ENCODE results near the gene AACS. TPM values are rescaled to one million over a fixed set of nuclear protein-coding genes. Genes with fewer than 3 reads are reported as not detected.
A peak's percentile ranks its signal among the peaks of the same experiment; 100 is the strongest.
"Not testable (repeated sequence)": the region's sequence is repeated elsewhere in the genome, so short reads cannot be mapped to it uniquely, and the experiment has no call there.

AACS gene
- total RNA-seq, 1 experiment from 2014 or later, result 16.0 TPM

DNA sequence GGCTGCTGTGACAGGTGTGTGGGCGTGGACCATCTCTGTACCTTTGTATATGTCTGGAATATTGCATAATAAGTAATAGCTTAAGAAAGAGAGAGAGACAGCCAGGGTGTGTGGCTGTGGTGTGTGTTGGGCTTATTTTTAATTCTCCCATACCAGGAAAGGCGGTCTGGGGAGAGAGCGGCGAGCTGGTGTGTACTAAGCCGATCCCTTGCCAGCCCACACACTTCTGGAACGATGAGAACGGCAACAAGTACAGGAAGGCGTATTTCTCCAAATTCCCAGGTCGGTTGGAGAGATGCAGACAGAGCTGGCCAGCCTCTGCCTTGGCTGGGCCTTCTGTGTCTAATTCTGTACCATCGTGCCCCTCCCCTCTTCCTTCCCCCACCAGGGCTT lies 63.9 kb downstream of the AACS start:
- DNase-seq (ENCODE audit: low read depth in 1 of 2, low spot score in 2 of 2), result no peak
- Histone ChIP-seq H3K27ac (no peak overlapping the region), H3K36me3 (no peaks in the 10 kb centered on the region), H3K27me3 (replicated peaks) (no peaks in the 10 kb centered on the region), H3K4me3 (no peak overlapping the region), H3K4me1 (replicated peaks) (no peaks in the 10 kb centered on the region), H3K9me3 (replicated peaks) (no peaks in the 10 kb centered on the region)

DNA sequence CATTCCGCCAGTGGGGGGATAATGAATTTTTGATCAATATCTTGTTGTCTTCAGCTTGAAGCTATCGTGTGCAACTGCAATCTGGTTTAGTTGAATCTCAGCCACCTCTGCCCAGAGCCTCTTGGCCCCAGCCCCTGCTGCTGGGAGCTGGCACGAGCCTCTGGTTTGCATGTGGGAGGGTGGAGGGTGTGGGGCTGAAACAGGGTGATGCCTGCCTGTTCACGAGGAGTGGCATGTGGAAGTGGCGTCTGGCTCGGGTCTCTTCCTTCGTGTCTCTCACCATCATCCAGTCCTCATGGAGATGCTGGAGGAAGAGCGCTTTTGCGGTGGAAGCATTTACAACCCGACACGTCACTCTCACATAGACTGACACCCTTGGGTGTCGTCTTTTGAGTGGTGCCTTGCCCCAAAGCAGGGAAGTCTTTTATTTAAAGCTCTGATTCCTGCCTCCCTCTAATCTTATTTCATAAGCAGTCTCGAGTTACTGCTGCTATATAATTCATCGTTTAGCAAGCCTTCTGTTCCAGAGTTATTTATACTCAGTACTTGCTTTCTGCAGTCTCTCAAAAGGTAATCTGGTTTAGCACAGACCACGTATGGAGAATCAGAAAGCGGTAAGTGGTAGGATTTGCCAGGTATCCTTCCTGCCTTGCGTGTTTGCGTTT lies 64.5 kb downstream of the AACS start:
- Histone ChIP-seq H3K9me3 (replicated peaks) (no peaks in the 10 kb centered on the region), H3K4me3 (no peak overlapping the region), H3K27me3 (replicated peaks) (no peaks in the 10 kb centered on the region), H3K27ac (no peak overlapping the region), H3K4me1 (replicated peaks) (no peaks in the 10 kb centered on the region), H3K36me3 (no peaks in the 10 kb centered on the region)
- no peak for DNase-seq (ENCODE audit: low read depth in 1 of 2, low spot score in 2 of 2)

DNA sequence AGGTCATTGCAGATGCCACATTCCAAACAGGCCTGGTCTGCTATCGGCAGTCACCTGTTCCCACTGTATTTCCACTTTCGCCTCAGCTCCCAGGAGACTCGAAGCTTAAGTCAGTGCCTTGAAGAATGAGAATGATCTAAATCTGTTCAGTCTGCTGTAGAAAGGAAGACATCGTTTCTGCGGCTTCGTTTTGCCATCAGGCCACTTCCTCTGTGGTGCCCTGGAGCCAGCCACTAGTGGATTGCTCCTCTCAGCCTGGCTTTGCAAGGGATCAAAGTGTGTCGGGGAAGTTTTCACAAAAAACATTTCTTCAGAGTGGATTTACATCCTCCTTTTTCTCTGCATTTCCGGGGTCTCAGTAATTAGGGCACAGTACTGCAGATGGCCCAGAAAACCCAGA lies 66.7 kb downstream of the AACS start:
- Histone ChIP-seq H3K27ac (no peak overlapping the region), H3K36me3 (no peaks in the 10 kb centered on the region), H3K9me3 (replicated peaks) (no peaks in the 10 kb centered on the region), H3K4me3 (no peak overlapping the region), H3K4me1 (replicated peaks) (no peaks in the 10 kb centered on the region), H3K27me3 (replicated peaks) (no peaks in the 10 kb centered on the region)
- DNase-seq (ENCODE audit: low read depth in 1 of 2, low spot score in 2 of 2), result no peak

DNA sequence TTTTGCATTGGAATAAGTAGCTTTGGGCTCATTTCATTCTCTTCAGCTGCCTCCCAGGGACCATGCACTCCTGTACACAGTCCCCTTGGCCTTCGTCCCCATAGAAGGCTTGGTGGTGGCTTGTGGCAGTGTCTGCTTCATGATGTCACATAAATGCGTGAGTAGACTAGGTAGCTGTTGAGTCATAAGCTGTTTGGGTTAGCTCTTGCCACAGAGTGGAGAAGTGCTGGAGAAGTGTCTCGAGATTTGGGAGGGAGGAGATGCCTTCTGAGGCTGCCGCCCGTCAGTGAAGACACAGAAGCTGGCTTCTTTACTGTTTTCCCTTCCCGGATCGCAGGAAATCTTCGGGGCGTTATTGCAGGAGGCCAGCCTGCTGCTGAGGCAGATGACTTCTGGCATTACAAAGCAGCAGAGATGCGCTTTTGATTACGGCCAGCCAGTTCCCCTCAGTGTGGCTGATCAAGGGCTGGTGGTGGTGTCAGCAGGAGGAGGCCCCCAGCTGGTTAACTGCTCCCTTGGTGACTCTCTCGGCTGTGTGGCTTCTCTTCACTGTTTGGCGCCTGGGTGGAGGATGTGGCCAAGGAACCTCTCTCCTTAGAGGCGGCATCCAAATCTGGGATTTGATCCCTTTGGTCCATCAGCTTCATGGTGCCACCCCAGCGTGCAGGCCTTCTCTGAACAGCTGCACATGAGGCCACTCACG lies 67.6 kb downstream of the AACS start:
- Histone ChIP-seq H3K9me3 (replicated peaks) (no peaks in the 10 kb centered on the region), H3K27me3 (replicated peaks) (no peaks in the 10 kb centered on the region), H3K36me3 (no peaks in the 10 kb centered on the region), H3K27ac (no peak overlapping the region), H3K4me3 (no peak overlapping the region), H3K4me1 (replicated peaks) (no peaks in the 10 kb centered on the region)
- DNase-seq (ENCODE audit: low read depth in 1 of 2, low spot score in 2 of 2), result no peak

DNA sequence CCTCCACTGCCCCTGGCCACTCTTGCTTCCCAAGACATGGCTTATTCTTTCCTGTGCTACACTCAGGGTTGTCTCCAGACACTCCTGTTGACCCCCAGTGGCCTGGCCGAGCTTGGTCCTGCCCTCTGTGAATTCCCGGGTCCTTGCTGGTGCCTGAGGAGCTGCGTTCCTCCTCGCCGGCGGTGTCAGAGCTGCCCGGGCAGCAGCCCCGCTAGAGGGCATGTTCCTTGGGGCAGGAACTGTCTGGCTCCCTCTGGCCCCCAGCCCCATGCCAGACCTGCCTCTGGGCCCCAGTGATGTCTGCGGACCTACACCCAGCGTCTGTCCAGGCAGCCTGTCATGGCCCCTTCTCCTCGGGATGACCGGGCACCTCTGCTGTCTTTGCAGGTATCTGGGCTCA lies 68.4 kb downstream of the AACS start:
- Histone ChIP-seq H3K4me1 (replicated peaks) (no peaks in the 10 kb centered on the region), H3K4me3 (no peak overlapping the region), H3K27ac (no peak overlapping the region), H3K27me3 (replicated peaks) (no peaks in the 10 kb centered on the region), H3K9me3 (replicated peaks) (no peaks in the 10 kb centered on the region), H3K36me3 (no peaks in the 10 kb centered on the region)
- DNase-seq (ENCODE audit: low read depth in 1 of 2, low spot score in 2 of 2), result no peak

DNA sequence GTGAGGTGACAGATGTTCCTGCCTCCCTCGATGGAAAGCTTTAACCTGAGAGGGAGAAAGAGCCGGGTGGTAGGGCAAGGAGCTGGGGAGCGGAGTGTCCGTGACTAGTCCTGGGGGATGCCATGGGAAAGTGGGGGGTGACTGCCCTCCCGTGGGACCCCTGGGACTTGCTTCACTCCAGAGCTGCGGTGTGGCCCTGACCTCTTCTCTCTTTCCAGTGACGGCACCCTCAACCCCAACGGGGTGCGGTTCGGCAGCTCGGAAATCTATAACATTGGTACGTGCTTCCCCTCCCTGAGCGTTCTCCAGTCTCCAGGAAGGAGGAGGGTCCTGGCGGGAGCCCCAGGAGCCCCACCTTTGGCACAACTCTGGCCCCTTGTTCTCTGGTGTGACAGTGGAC lies 69.3 kb downstream of the AACS start:
- Histone ChIP-seq H3K27ac (no peak overlapping the region), H3K4me3 (no peak overlapping the region), H3K4me1 (replicated peaks) (no peaks in the 10 kb centered on the region), H3K27me3 (replicated peaks) (no peaks in the 10 kb centered on the region), H3K9me3 (replicated peaks) (no peaks in the 10 kb centered on the region), H3K36me3 (no peaks in the 10 kb centered on the region)
- no peak for DNase-seq (ENCODE audit: low read depth in 1 of 2, low spot score in 2 of 2)

DNA sequence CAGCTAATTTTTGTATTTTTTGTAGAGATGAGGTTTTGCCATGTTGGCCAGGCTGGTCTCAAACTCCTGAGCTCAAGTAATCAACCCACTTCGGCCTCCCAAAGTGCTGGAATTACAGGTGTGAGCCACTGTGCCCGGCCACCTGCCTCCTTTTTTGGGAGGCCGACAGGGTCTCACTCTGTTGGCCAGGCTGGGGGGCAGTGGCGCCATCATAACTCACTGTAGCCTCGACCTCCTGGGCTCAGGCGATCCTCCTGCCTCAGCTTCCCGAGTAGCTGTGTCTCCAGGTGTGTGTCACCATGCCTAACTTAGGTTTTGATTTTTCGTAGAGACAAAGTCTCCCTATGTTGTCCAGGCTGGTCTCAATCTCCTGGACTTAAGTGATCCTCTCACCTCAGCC lies 70.7 kb downstream of the AACS start:
- no peak for DNase-seq (ENCODE audit: low read depth in 1 of 2, low spot score in 2 of 2)
- H3K4me3 ChIP-seq, result no peak overlapping the region
- no peaks in the 10 kb centered on the region for H3K36me3 ChIP-seq
- H3K9me3 ChIP-seq (replicated peaks), result no peaks in the 10 kb centered on the region
- H3K27ac ChIP-seq, result no peak overlapping the region
- peaks cover under 1% of the 10 kb centered on the region for H3K4me1 ChIP-seq (replicated peaks)
- H3K27me3 ChIP-seq (replicated peaks), result no peaks in the 10 kb centered on the region

DNA sequence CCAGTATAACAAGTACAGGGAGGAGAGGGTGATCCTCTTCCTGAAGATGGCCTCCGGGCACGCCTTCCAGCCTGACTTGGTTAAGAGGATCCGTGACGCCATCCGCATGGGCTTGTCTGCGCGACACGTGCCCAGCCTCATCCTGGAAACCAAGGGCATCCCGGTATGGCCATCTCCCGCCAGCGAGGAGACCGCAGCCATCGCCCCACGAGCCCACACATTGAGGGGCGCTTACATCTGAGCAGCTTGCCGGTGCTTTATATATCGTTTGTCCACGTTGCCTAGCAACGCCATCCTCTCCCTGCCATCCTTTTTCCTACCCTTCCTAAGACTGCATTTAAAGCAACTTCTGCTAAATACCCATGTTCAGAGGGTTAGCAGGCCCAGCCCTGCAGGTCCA lies 71.5 kb downstream of the AACS start:
- Histone ChIP-seq H3K27ac (no peak overlapping the region), H3K4me3 (no peak overlapping the region), H3K4me1 (replicated peaks) (peaks cover 4% of the 10 kb centered on the region)

DNA sequence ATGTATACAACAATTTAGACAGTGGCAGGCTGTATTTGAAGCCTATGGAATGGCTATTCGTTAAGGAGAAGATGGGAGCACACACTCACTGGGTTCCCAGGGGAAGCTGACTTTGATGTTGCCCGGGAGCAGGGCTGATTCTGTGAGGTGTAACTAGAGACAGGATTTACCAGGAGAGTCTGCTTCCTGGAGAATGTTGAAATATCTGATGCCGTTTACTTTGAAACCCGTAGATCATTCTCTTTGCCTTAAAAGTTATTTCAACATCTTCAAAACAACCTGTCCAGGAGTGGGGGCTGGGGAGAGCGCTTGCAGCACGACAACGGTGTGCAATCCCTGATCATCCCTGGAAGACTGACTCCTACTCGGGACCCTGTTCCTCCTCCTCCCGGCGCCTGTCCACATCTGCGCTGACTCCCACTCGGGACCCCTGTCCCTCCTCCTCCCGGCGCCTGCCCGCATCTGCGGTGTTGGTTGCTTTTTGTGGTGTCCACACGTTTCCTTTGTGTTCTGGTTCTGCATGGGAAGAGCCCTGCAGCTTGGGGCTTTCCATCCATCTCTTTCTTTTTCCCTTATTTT lies 72.6 kb downstream of the AACS start:
- DNase-seq (ENCODE audit: low read depth in 1 of 2, low spot score in 2 of 2), result no peak
- Histone ChIP-seq H3K9me3 (replicated peaks) (no peaks in the 10 kb centered on the region), H3K36me3 (no peaks in the 10 kb centered on the region), H3K4me3 (no peak overlapping the region), H3K27ac (no peak overlapping the region), H3K4me1 (replicated peaks) (peaks cover 4% of the 10 kb centered on the region), H3K27me3 (replicated peaks) (no peaks in the 10 kb centered on the region)

More for the DNA sequence above, 71.5 kb downstream of the AACS start:
- DNase-seq (ENCODE audit: low read depth in 1 of 2, low spot score in 2 of 2), result no peak
- Histone ChIP-seq H3K9me3 (replicated peaks) (no peaks in the 10 kb centered on the region), H3K27me3 (replicated peaks) (no peaks in the 10 kb centered on the region), H3K36me3 (no peaks in the 10 kb centered on the region)

DNA sequence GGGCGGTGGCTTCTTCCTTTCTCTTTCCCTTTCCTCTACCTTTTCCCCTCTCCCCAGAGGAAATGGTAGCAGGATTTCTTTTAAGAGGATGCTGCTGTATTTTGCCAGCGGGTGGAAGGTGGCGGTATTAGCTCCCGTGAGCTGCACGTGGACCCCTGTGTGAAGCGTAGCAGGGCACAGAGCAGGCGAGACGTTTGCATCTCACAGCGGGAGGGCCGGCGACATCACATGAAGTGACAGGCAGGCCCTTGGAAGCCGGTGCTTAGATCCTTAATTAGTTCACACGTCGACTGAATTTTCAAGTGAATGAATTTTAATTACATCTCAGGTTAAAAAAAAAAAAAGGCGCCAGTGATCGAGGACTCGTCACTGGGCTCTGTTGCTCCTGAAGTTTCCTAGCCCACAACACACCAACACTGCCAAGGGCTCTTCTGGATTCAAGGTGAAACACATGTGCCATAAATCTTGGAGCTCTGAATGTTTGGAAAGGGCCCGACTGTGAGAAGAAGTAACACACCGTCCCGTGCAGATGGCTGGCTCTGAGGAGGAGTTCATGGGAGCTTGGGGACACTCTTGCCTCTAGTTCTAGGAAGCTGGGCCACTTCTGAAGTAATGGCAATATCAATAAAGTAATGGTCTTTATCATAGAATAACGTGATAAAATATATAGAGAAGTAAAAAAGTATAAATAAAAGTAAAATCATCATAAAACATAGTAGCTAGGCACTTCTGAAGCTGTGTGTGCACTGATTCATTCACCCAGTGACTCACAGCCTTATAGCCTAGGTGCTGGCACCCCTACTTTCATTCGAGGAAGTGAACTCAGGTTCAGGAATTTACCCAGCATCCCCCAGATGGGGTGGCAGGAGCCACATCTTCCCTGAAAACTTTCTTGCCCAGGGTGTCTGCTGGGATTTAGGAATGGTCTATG lies 75.3 kb downstream of the AACS start:
- H3K4me1 ChIP-seq (replicated peaks), result peaks cover 4% of the 10 kb centered on the region
- no peaks in the 10 kb centered on the region for H3K27me3 ChIP-seq (replicated peaks)
- H3K4me3 ChIP-seq, result no peak overlapping the region
- no peaks in the 10 kb centered on the region for H3K36me3 ChIP-seq
- no peak overlapping the region for H3K27ac ChIP-seq
- H3K9me3 ChIP-seq (replicated peaks), result no peaks in the 10 kb centered on the region
- peak in 1 of 2 experiments; percentile 3 for DNase-seq (ENCODE audit: low read depth in 1 of 2, low spot score in 2 of 2)

DNA sequence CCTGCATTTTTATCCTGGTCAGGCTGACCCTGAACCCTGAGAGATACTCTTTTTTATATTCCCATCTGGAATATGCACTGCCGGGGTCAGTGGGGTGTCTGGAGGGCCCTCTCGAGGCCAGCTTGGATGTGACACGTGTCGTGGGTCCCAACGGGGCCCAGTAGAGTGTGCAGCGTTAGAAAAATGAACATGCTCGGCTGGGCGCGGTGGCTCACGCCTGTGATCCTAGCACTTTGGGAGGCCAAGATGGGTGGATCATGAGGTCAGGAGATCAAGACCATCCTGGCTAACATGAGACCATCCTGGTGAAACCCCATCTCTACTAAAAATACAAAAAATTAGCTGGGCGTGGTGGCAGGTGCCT lies 76.0 kb downstream of the AACS start:
- H3K36me3 ChIP-seq; DNase-seq (ENCODE audit: low read depth in 1 of 2, low spot score in 2 of 2); H3K27ac ChIP-seq; H3K4me3 ChIP-seq; H3K27me3 ChIP-seq (replicated peaks); H3K4me1 ChIP-seq (replicated peaks); H3K9me3 ChIP-seq (replicated peaks): not testable (repeated sequence)

DNA sequence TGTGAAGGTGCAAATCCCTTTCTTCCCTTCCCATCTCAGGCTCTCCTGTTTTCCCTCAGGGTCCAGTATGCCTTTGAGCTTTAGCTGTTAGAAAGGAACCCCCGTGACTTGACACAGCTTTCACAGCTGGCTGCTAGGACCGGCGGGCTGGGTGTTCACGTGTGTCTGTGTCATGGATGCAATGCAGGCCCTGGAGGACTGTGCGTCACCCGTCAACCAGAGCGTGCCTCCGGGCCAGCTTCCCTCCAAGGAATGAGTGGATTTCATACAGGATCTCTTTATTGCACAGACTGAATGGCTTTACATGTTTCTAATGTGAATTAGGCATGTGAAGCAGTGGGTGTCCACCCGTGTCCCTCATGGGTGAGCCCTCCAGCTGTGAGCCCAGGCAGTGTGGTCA lies 77.4 kb downstream of the AACS start:
- Histone ChIP-seq H3K36me3 (no peaks in the 10 kb centered on the region), H3K9me3 (replicated peaks) (no peaks in the 10 kb centered on the region), H3K27me3 (replicated peaks) (no peaks in the 10 kb centered on the region), H3K4me1 (replicated peaks) (peaks cover 4% of the 10 kb centered on the region), H3K27ac (no peak overlapping the region), H3K4me3 (no peak overlapping the region)
- no peak for DNase-seq (ENCODE audit: low read depth in 1 of 2, low spot score in 2 of 2)

DNA sequence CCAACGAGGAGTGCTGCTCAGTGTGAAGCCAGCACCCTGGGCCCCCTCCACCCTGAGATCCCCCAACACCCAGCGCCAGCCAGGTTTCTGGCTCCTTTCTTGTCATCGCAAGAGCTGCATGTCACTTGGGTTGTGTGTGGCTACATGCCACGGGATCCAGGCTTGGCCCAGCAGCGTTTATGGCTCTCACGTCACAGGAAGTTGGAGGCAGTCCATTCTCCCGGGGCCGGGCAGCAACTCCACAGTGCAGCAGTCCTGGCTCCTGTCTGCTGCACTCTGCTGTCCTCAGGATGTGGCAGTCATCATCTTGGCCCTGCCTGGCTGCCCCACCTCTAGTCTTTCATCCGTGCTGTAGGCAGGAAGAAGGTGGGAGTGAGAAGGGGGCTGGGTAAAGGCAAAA lies 78.3 kb downstream of the AACS start:
- no peak overlapping the region for H3K4me3 ChIP-seq
- no peaks in the 10 kb centered on the region for H3K27me3 ChIP-seq (replicated peaks)
- peaks cover 4% of the 10 kb centered on the region for H3K4me1 ChIP-seq (replicated peaks)
- H3K36me3 ChIP-seq, result no peaks in the 10 kb centered on the region
- no peak for DNase-seq (ENCODE audit: low read depth in 1 of 2, low spot score in 2 of 2)
- H3K27ac ChIP-seq, result no peak overlapping the region
- H3K9me3 ChIP-seq (replicated peaks), result no peaks in the 10 kb centered on the region

DNA sequence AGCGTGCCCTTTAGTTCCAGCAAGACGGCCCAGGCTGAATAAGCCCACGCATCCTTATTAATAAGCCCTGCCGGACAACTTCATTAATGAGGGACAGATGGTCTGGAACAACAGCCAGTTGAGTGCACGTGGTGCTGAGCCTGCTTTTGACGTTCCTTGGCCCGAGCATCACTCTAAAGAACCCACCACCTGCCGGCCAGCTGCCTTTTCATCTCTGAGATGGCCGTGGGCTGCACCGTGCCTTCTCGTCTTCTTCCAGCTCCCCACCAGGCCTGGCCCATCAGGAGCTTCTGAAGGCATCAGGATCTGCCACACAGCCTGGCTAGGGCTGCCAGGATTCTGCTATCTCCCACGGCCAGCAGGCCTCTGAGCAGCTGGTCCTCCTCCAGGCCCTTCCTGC lies 80.0 kb downstream of the AACS start:
- H3K27me3 ChIP-seq (replicated peaks), result no peaks in the 10 kb centered on the region
- DNase-seq (ENCODE audit: low read depth in 1 of 2, low spot score in 2 of 2), result no peak
- no peak overlapping the region for H3K4me3 ChIP-seq
- H3K36me3 ChIP-seq, result no peaks in the 10 kb centered on the region
- no peaks in the 10 kb centered on the region for H3K9me3 ChIP-seq (replicated peaks)
- no peak overlapping the region for H3K27ac ChIP-seq
- peaks cover 4% of the 10 kb centered on the region for H3K4me1 ChIP-seq (replicated peaks)

Measured in SJSA1 (cell line).